ENCODE results near the gene SLC37A3.

The SLC37A3 gene

DNA sequence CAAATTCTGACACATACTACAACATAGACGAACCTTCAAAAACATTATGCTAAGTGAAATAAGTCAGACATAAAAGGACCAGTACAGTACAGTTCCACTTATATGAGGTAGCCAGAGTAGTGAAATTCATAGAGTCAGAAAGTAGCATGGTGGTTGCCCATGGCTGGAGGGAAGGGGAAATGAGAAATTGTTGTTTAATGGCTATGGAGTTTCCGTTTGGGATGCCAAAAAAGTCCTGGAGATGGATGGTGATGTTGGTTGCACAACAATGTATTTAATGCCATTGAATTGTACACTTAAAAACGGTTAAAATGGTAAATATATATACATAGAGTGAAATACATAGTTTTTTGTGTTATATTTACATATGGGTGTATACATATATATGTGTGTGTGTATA, 2.1 kb upstream of the SLC37A3 start:
- DNase-seq, result no peak

GRCh38 chr7:140398821-140399220, 491 bp upstream of the SLC37A3 start:
- no peak for DNase-seq

- no peak for DNase-seq
These were observed 4.5 kb downstream of the SLC37A3 start for GRCh38 chr7:140393756-140394306.

GRCh38 chr7:140391634-140392033, 6.7 kb downstream of the SLC37A3 start:
- DNase-seq, result no peak

- no peak for DNase-seq
These were observed 7.7 kb downstream of the SLC37A3 start for GRCh38 chr7:140390466-140391190.

GRCh38 chr7:140390034-140390433, 8.3 kb downstream of the SLC37A3 start:
- DNase-seq, result no peak

- DNase-seq, result no peak
These were observed 8.9 kb downstream of the SLC37A3 start for GRCh38 chr7:140389445-140389844.

DNA sequence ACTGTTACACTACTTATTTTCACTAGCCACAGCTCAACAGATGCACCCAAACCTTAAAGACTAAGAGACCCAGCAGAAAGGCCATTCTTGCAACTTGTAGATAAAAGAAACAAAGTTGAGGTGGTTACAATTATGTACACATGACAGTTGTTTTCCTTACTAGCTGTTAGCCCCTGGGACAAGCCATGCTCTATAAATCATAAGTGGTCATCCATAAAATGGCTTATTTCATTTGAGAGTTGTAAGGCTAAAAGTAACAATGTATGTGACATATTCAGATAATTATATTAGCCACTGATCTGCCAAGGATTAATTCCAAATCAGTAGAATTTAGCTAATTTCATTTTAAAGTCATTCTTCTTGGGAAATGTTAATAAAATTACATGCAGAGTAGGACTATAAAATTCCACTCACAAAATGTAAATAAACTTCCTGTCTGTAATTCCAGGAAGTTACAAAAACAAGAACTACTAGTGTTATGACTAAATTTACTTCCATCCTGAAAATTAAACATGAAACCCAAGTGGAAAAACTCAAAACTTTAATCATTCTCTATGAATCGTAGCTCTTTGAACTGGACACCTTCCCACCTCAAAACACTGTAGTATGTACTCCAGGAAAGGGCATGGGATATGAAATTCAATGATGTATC, 13.3 kb downstream of the SLC37A3 start:
- no peak for DNase-seq

GRCh38 chr7:140383954-140384713, 14.2 kb downstream of the SLC37A3 start:
- no peak for DNase-seq

DNA sequence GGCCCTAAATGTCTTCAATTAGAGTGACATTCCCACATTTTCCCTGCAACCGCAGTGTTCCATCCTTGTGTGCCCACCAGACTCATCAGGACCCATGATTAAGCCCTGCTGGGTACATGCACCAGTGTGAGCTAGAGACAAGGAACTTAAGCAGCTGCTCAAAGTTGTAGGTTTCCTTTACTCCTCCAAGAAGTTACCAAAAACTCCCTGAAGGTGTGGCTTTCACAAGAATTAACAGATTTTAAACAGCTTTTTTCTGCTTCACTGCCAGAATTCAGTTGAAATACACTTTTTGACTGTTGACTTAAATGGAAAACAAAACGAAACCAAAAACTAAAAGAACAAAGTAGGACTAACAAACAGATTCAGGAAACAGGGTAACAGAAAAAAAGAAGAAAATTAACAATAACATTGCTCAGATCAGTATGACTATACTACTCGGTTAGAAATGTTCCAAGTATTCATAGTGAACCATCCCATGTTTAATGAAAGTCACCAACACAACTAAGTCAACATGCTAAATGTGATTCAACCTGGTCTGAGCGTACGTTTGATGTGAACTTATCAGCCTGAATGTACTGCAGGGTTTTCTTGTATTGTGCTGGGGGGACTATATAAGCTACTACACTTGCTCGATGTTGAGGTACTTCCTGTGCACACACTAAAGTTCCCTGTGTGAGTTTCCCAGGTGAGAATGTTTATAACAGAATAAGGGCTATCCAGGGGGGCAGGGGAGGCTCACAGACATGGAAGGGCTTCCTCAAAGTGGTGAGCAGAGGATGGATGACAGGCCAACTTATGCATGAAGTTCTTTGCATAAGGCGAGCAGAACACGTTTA, 22.2 kb downstream of the SLC37A3 start:
- DNase-seq, result no peak

GRCh38 chr7:140375323-140375722, 23.0 kb downstream of the SLC37A3 start:
- DNase-seq, result no peak

DNA sequence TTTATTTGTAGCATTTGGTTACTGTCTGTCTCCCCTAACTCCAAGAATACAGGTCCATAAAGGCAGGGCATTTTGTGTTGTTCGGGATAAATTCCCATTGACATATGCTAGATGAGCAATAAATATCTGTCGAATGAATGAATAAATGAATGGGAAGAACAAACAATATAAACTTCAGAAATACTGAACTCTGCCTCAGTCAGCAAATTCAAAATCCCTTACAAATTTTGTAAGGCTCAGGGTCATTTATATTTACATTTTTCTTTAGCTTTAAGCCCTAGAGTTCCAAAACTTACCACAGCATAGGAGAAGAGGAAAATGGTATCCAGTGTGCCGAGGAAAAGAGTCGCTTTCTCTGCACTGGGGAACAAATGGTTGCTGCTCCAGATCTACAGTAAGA, 29.0 kb downstream of the SLC37A3 start:
- DNase-seq, result no peak

GRCh38 chr7:140367528-140367927, 30.8 kb downstream of the SLC37A3 start:
- DNase-seq, result no peak

DNA sequence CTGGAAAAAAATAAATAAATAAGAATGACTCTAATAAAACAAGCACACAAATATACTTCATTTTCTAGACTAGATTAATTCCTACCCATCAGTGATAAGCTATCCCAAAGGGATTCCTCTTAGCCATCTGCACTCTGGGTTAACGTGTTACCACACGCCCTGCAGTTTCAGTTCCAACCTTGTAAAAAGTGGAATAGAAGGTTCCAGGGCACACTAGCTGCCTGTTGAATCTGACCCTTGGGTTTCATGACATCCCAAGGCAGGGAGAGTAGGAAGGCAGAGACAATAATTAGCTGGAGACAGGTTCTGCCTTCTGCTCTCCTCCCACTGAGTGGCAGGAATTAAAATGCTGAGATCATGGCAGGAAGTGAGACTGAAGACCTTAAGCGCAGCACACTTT, 33.5 kb downstream of the SLC37A3 start:
- no peak for DNase-seq

- DNase-seq, result no peak
These were observed 37.6 kb downstream of the SLC37A3 start for GRCh38 chr7:140360697-140361229.

GRCh38 chr7:140358412-140359051, 39.8 kb downstream of the SLC37A3 start:
- no peak for DNase-seq

DNA sequence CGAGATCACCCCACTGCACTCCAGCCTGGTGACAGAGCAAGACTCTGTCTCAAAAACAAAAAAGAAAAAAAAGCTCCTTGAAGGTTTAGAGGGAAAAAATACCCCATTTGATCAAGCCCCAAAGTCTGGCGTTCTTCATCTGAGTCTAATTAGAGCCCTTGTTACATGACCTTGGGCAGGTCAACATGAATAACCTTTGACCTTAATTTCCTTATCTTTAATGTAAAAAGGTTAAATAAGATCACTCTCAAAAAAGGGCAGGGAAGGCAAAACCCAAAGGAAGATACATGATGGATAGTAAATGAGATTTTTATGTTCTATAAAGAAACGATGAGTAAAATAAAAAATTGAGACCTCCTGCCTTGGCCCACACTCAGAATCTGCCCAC, 40.3 kb downstream of the SLC37A3 start:
- no peak for DNase-seq

- no peak for DNase-seq
These were observed 48.3 kb downstream of the SLC37A3 start for GRCh38 chr7:140350056-140350455.

- DNase-seq, result peak; percentile 54
These were observed 49.1 kb downstream of the SLC37A3 start for GRCh38 chr7:140349144-140349771.

DNA sequence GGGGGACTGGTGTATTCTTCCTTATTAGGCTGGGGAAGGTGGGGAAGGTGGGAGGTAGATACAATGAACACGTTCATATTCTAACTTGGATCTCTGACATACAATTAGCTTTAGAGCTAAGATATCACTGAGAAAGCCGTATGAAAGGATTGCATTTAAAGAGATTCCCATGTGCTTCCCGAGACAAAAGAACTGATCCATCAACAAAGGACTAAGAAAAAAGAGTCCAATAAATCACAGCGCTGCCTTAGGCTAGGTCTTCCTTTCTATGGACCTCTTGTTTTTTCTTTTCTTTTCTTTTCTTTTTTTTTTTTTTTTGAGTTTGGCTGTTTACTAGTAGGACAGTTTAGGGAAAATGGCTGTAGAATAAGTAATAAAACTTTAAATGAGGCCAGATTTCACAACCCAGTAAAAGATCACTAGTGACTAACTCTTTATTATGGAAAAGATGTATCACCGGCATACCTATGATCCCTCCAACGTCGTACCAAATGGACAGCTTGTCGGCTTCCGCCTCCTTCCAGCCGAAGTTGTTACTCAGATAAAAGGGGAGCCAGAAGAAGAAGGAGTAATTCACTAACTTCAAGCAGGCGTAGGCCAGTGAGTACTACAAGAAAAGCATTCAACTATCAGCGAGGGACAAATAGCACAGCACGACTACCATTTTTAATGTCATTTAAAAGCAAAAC, 50.0 kb downstream of the SLC37A3 start:
- DNase-seq, result peak; percentile 71

GRCh38 chr7:140347218-140347617, 51.1 kb downstream of the SLC37A3 start:
- DNase-seq, result no peak
